Fibroblast of lung (primary cell): ENCODE measurements around the gene DOK6.

Source experiments
- CTCF ChIP-seq, 2 donors: IDR thresholded peaks in 1 of 2; conservative IDR thresholded peaks in 1 of 2; 1 replicate in 1 of 2; 2 replicates in 1 of 2; pipeline ENCODE4 v1.5.1; 2011 to 2012; ENCODE audit warnings: low read length in 2 of 2, control low read depth in 1 of 2, inconsistent platforms in 1 of 2, low read depth in 1 of 2, mild to moderate bottlenecking in 1 of 2
- EZH2 ChIP-seq: IDR thresholded peaks from 2 replicates; pipeline ENCODE4 v1.5.1; 2012; ENCODE audit warnings: low read length, control low read depth, mild to moderate bottlenecking; ENCODE audit errors: missing control alignments

GRCh38 chr18:69617888-69618287 lies 217.2 kb downstream of the DOK6 start:
- TF ChIP-seq CTCF (conservative IDR thresholded peaks at IDR 0.05 in 1 of 2, IDR thresholded peaks at IDR 0.05 in 1 of 2; ENCODE audit: low read depth in 1 of 2, low read length in 2 of 2) (no peak), EZH2 (no peak)
